Astrocyte (in vitro differentiated cells and primary cell): ENCODE results near the gene CXCR4. TPM values are rescaled to one million over a fixed set of nuclear protein-coding genes. Genes with fewer than 3 reads are reported as not detected.

ENCODE experiments used
- DNase-seq: peaks from one replicate; pipeline ENCODE4 v3.0.0-alpha.2; 2010; ENCODE audit warnings: low read depth
- FAIRE-seq: peaks from 2 replicates; lab custom pipeline; 2011; peaks lifted over from hg19 to GRCh38; lab: Jason Lieb, UNC
- H2AFZ ChIP-seq: 2 replicates; pipeline ENCODE4 v1.6.0; 2012; ENCODE audit warnings: low read depth, low read length, inconsistent platforms
- H3K27ac ChIP-seq: 2 replicates; pipeline ENCODE4 v1.5.1; 2011; ENCODE audit warnings: low read depth, low read length, inconsistent platforms
- H3K27me3 ChIP-seq: 2 replicates; pipeline ENCODE4 v1.6.0; 2011; ENCODE audit warnings: low read length, inconsistent platforms; ENCODE audit not compliant: insufficient read depth
- H3K36me3 ChIP-seq: 2 replicates; pipeline ENCODE4 v1.5.1; 2011; ENCODE audit warnings: low read length, inconsistent platforms; ENCODE audit not compliant: insufficient read depth
- H3K4me1 ChIP-seq: 2 replicates; pipeline ENCODE4 v1.5.1; 2011; ENCODE audit warnings: low read length, inconsistent platforms; ENCODE audit not compliant: insufficient read depth
- H3K4me2 ChIP-seq: 2 replicates; pipeline ENCODE4 v1.6.0; 2012; ENCODE audit warnings: low read length, inconsistent platforms
- H3K4me3 ChIP-seq: 2 replicates; pipeline ENCODE4 v1.5.1; 2011; ENCODE audit warnings: low read depth, mild to moderate bottlenecking, low read length, inconsistent platforms; ENCODE audit not compliant: insufficient read depth
- H3K79me2 ChIP-seq: 2 replicates; pipeline ENCODE4 v1.6.0; 2012; ENCODE audit warnings: mild to moderate bottlenecking, low read length, inconsistent platforms; ENCODE audit not compliant: insufficient read depth
- H3K9ac ChIP-seq: 2 replicates; pipeline ENCODE4 v1.6.0; 2012; ENCODE audit warnings: mild to moderate bottlenecking, low read length, inconsistent platforms
- H3K9me3 ChIP-seq: 2 replicates; pipeline ENCODE4 v1.5.1; 2012; ENCODE audit warnings: low read depth, mild to moderate bottlenecking, low read length, inconsistent platforms; ENCODE audit not compliant: insufficient read depth
- H4K20me1 ChIP-seq: 2 replicates; pipeline ENCODE4 v1.6.0; 2012; ENCODE audit warnings: low read length, inconsistent platforms; ENCODE audit not compliant: insufficient read depth
- H3K27ac Mint-ChIP-seq: one replicate; pipeline ENCODE4 v1.8.0; 2021; ENCODE audit warnings: mild to moderate bottlenecking, mixed read lengths; ENCODE audit not compliant: unreplicated experiment
- H3K27me3 Mint-ChIP-seq: one replicate; pipeline ENCODE4 v1.8.0; 2021; ENCODE audit warnings: low read depth, mixed read lengths; ENCODE audit not compliant: unreplicated experiment
- H3K36me3 Mint-ChIP-seq: one replicate; pipeline ENCODE4 v1.8.0; 2021; ENCODE audit warnings: low read depth, mixed read lengths; ENCODE audit not compliant: unreplicated experiment
- H3K4me1 Mint-ChIP-seq: one replicate; pipeline ENCODE4 v1.8.0; 2021; ENCODE audit warnings: low read depth, mixed read lengths; ENCODE audit not compliant: unreplicated experiment
- H3K4me3 Mint-ChIP-seq: one replicate; pipeline ENCODE4 v1.8.0; 2021; ENCODE audit warnings: mild to moderate bottlenecking, moderate library complexity, mixed read lengths; ENCODE audit not compliant: unreplicated experiment
- H3K9me3 Mint-ChIP-seq: one replicate; pipeline ENCODE4 v1.8.0; 2021; ENCODE audit warnings: mild to moderate bottlenecking, mixed read lengths; ENCODE audit not compliant: unreplicated experiment
- CTCF ChIP-seq: IDR thresholded peaks from 2 replicates; pipeline ENCODE4 v1.5.1; 2011; ENCODE audit warnings: low read depth, mild to moderate bottlenecking, inconsistent platforms, low read length, moderate library complexity; ENCODE audit not compliant: insufficient read depth
- EZH2 ChIP-seq: IDR thresholded peaks from 2 replicates; pipeline ENCODE4 v1.6.1; 2012; ENCODE audit warnings: mild to moderate bottlenecking, low read length, inconsistent platforms; ENCODE audit not compliant: insufficient read depth
- total RNA-seq: library from RNA; stranded (reverse); gene quantifications from 2 replicates; pipeline ENCODE4 v1.2.1, GENCODE V29; 2021

CXCR4 gene
- total RNA-seq, 1 donor from 2014 or later, result 4.1 TPM

GRCh38 chr2:136115183-136115761, 2.7 kb downstream of the CXCR4 start:
- Histone ChIP-seq H3K36me3 (no peaks in the 10 kb centered on the region), H3K27me3 (peaks cover 54% of the 10 kb centered on the region), H3K9me3 (peaks cover 2% of the 10 kb centered on the region), H3K4me2 (no peak overlapping the region), H2AFZ (no peak overlapping the region), H4K20me1 (no peaks in the 10 kb centered on the region), H3K4me1 (peaks cover 19% of the 10 kb centered on the region), H3K9ac (no peak overlapping the region), H3K4me3 (no peak overlapping the region), H3K79me2 (no peaks in the 10 kb centered on the region), H3K27ac (no peak overlapping the region)
- DNase-seq (no peak), FAIRE-seq (no peak)
- Mint-ChIP-seq H3K4me3 (no peak overlapping the region), H3K36me3 (no peaks in the 10 kb centered on the region), H3K27ac (no peak overlapping the region), H3K9me3 (no peaks in the 10 kb centered on the region), H3K4me1 (no peaks in the 10 kb centered on the region), H3K27me3 (peaks cover 10% of the 10 kb centered on the region)
- TF ChIP-seq EZH2, result peak; percentile 20
- no peak for TF ChIP-seq CTCF

- H4K20me1 ChIP-seq, result no peaks in the 10 kb centered on the region
- Mint-ChIP-seq H3K4me1 (no peaks in the 10 kb centered on the region), H3K36me3 (no peaks in the 10 kb centered on the region), H3K27ac (no peak overlapping the region), H3K4me3 (no peak overlapping the region), H3K9me3 (no peaks in the 10 kb centered on the region), H3K27me3 (peaks cover 7% of the 10 kb centered on the region)
- DNase-seq (no peak), FAIRE-seq (no peak)
- no peak for TF ChIP-seq CTCF
- no peak for TF ChIP-seq EZH2
- no peak overlapping the region for H3K9ac ChIP-seq
- H3K79me2 ChIP-seq, result no peaks in the 10 kb centered on the region
- no peak overlapping the region for H3K27ac ChIP-seq
- peaks cover 45% of the 10 kb centered on the region for H3K27me3 ChIP-seq
- H2AFZ ChIP-seq, result no peak overlapping the region
- no peaks in the 10 kb centered on the region for H3K36me3 ChIP-seq
- no peak overlapping the region for H3K4me2 ChIP-seq
- H3K9me3 ChIP-seq, result peaks cover 2% of the 10 kb centered on the region
- H3K4me1 ChIP-seq, result peaks cover 19% of the 10 kb centered on the region
- no peak overlapping the region for H3K4me3 ChIP-seq
Observed at GRCh38 chr2:136114382-136114781, 3.6 kb downstream of the CXCR4 start.

DNA sequence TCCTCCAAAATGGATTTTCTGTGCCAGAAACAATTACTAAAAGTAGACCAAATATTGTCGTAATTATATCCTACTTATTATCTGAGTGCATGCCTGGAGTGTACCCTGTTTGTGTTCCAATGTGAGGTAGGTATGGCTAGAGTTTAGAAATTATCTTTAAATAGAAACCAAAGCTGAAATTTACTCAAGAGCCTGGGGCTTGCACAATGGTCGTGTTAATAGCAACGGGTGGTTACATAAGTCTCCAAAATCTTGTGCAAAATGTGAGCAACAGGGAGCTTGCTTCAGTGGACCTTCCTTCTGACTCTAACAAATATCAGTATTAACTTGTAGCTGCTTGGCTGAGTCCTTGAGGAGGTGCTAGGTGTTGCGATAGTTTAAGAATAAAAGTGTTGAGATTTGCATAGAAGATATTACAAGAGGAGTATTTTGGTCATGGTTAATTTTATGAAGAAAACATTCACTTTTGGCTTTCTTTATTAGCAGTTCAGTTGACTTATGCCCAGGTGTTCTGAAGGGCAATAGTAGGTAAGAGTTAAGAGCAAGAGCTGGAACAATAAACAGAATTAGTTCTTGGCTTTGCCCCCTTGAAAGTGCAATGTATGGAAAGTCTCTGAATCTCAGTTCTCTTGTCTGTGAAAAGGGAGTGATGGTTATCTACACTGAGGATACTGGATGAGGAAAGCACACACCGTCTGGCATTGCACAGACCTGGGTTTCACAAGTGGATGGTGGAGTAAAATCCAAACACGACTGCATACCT, 4.6 kb downstream of the CXCR4 start:
- Histone ChIP-seq H3K27me3 (peaks cover 38% of the 10 kb centered on the region), H2AFZ (no peak overlapping the region), H3K4me3 (no peak overlapping the region), H3K4me2 (no peak overlapping the region), H3K36me3 (no peaks in the 10 kb centered on the region), H3K9ac (no peak overlapping the region), H3K27ac (no peak overlapping the region), H3K4me1 (peaks cover 13% of the 10 kb centered on the region), H4K20me1 (no peaks in the 10 kb centered on the region), H3K9me3 (peaks cover 2% of the 10 kb centered on the region), H3K79me2 (no peaks in the 10 kb centered on the region)
- no peak overlapping the region for H3K27ac Mint-ChIP-seq
- no peaks in the 10 kb centered on the region for H3K4me1 Mint-ChIP-seq
- TF ChIP-seq CTCF, result no peak
- TF ChIP-seq EZH2, result no peak
- H3K27me3 Mint-ChIP-seq, result peaks cover 7% of the 10 kb centered on the region
- no peak for FAIRE-seq
- no peaks in the 10 kb centered on the region for H3K36me3 Mint-ChIP-seq
- no peak overlapping the region for H3K4me3 Mint-ChIP-seq
- DNase-seq, result no peak
- H3K9me3 Mint-ChIP-seq, result no peaks in the 10 kb centered on the region
